DND-41 (cell line): ENCODE measurements around the gene ZNF677.
"Not testable (repeated sequence)": the region's sequence is repeated elsewhere in the genome, so short reads cannot be mapped to it uniquely, and the experiment has no call there.

Experiments
- ATAC-seq: fragments of 200-7000 bp; cut with Tn5 transposase; 3 replicates; pipeline ENCODE4 v1.9.1; 2021; ENCODE audit warnings: low read depth; ENCODE audit not compliant: insufficient read depth
- DNase-seq: peaks from one replicate; pipeline ENCODE4 v3.0.0-alpha.2; 2020
- H2AFZ ChIP-seq: 2 replicates; pipeline ENCODE4 v1.6.0; 2012; ENCODE audit warnings: low read depth, low read length
- H3K27ac ChIP-seq: 2 replicates; pipeline ENCODE4 v1.5.1; 2012; ENCODE audit warnings: low read length, inconsistent platforms
- H3K27me3 ChIP-seq: fragments of 200-600 bp; sonication (generic); 2 replicates; pipeline ENCODE4 v1.6.0; 2012; ENCODE audit warnings: low read length, mild to moderate bottlenecking, inconsistent platforms; ENCODE audit not compliant: insufficient read depth, poor library complexity
- H3K36me3 ChIP-seq: 2 replicates; pipeline ENCODE4 v1.5.1; 2012; ENCODE audit warnings: low read length, inconsistent platforms; ENCODE audit not compliant: insufficient read depth
- H3K4me1 ChIP-seq: 2 replicates; pipeline ENCODE4 v1.5.1; 2012; ENCODE audit warnings: mild to moderate bottlenecking, low read length; ENCODE audit not compliant: insufficient read depth
- H3K4me2 ChIP-seq: 2 replicates; pipeline ENCODE4 v1.6.0; 2012; ENCODE audit warnings: mild to moderate bottlenecking, moderate library complexity, low read length, inconsistent platforms; ENCODE audit not compliant: insufficient read depth
- H3K4me3 ChIP-seq, 2 experiments: fragments of 200-600 bp in 1 of 2; shearing (Covaris generic) in 1 of 2; 2 replicates each; pipeline ENCODE4 v1.5.1; 2012 to 2016; ENCODE audit warnings: inconsistent platforms in 2 of 2, low read length in 2 of 2, mild to moderate bottlenecking in 2 of 2, low read depth in 1 of 2, moderate library complexity in 1 of 2
- H3K79me2 ChIP-seq: 2 replicates; pipeline ENCODE4 v1.6.0; 2012; ENCODE audit warnings: low read length, inconsistent platforms; ENCODE audit not compliant: insufficient read depth
- H3K9ac ChIP-seq: 2 replicates; pipeline ENCODE4 v1.6.0; 2012; ENCODE audit warnings: low read depth, mild to moderate bottlenecking, inconsistent platforms, low read length, moderate library complexity
- H3K9me3 ChIP-seq: 2 replicates; pipeline ENCODE4 v1.5.1; 2012; ENCODE audit warnings: low read length, moderate library complexity, mild to moderate bottlenecking, inconsistent platforms; ENCODE audit not compliant: insufficient read depth, severe bottlenecking
- H4K20me1 ChIP-seq: 2 replicates; pipeline ENCODE4 v1.6.0; 2012; ENCODE audit warnings: low read length; ENCODE audit not compliant: insufficient read depth
- CTCF ChIP-seq: IDR thresholded peaks from 2 replicates; pipeline ENCODE4 v1.5.1; 2012; ENCODE audit warnings: borderline replicate concordance, low read length, moderate library complexity, mild to moderate bottlenecking; ENCODE audit not compliant: poor library complexity, severe bottlenecking; ENCODE audit errors: extremely low read depth
- EZH2 ChIP-seq: IDR thresholded peaks from 3 replicates; pipeline ENCODE4 v1.6.1; 2012; ENCODE audit warnings: borderline replicate concordance, low read depth, mild to moderate bottlenecking, moderate library complexity, low read length, inconsistent platforms; ENCODE audit not compliant: severe bottlenecking

ZNF677 gene

GRCh38 chr19:53272044-53272443 lies 17.4 kb upstream of the ZNF677 start:
- no peak for TF ChIP-seq EZH2
- no peak for TF ChIP-seq CTCF
- H2AFZ ChIP-seq = no peak overlapping the region
- H3K27me3 ChIP-seq = peaks cover 16% of the 10 kb centered on the region
- H3K4me2 ChIP-seq = no peak overlapping the region
- no peaks in the 10 kb centered on the region for H3K36me3 ChIP-seq
- H3K9ac ChIP-seq = no peak overlapping the region
- H3K79me2 ChIP-seq = no peaks in the 10 kb centered on the region
- DNase-seq (no peak), ATAC-seq (no peak)
- H3K27ac ChIP-seq = no peak overlapping the region
- H3K4me1 ChIP-seq = no peaks in the 10 kb centered on the region
- no peaks in the 10 kb centered on the region for H3K9me3 ChIP-seq
- no peak overlapping the region for H3K4me3 ChIP-seq
- H4K20me1 ChIP-seq = no peaks in the 10 kb centered on the region

- ATAC-seq, H2AFZ ChIP-seq: not testable (repeated sequence)
Measured at GRCh38 chr19:53269861-53270260, 15.2 kb upstream of the ZNF677 start.

GRCh38 chr19:53267623-53268022 lies 12.9 kb upstream of the ZNF677 start, which contains the start of gene VN1R4:
VN1R4 (minus strand) TSS chr19:53267723; CDS start chr19:53267665, 58 bp downstream.
- H3K4me1 ChIP-seq, H3K27me3 ChIP-seq, H3K4me2 ChIP-seq, H3K9ac ChIP-seq, H3K27ac ChIP-seq, H3K36me3 ChIP-seq, H2AFZ ChIP-seq, H3K79me2 ChIP-seq, ATAC-seq, H3K9me3 ChIP-seq, DNase-seq, H4K20me1 ChIP-seq, H3K4me3 ChIP-seq: not testable (repeated sequence)

More at GRCh38 chr19:53269861-53270260, 15.2 kb upstream of the ZNF677 start:
- not testable (repeated sequence) for H3K9ac ChIP-seq, DNase-seq, H3K4me2 ChIP-seq, H3K36me3 ChIP-seq, H3K4me1 ChIP-seq, H3K4me3 ChIP-seq, H4K20me1 ChIP-seq, H3K27ac ChIP-seq, H3K79me2 ChIP-seq, H3K9me3 ChIP-seq
- peaks cover 13% of the 10 kb centered on the region for H3K27me3 ChIP-seq

- not testable (repeated sequence) for H3K27ac ChIP-seq, H3K27me3 ChIP-seq, H4K20me1 ChIP-seq, ATAC-seq, H3K9me3 ChIP-seq, H3K4me2 ChIP-seq, H2AFZ ChIP-seq, H3K36me3 ChIP-seq, H3K9ac ChIP-seq, DNase-seq, H3K4me3 ChIP-seq
- H3K4me1 ChIP-seq = peaks cover 19% of the 10 kb centered on the region; the same call in 1 of the 2 replicates
- H3K79me2 ChIP-seq = peaks cover 15% of the 10 kb centered on the region
- peak; percentile 31 for TF ChIP-seq CTCF
Measured at GRCh38 chr19:53257715-53258342, 3.2 kb upstream of the ZNF677 start, which contains the start of gene VN1R2. VN1R2 (plus strand) TSS chr19:53258292; CDS start chr19:53258376, 84 bp downstream.
